K562 (cell line): Measurements from ENCODE around the gene NAGPA. TPM values are rescaled to one million over a fixed set of nuclear protein-coding genes. Genes with fewer than 3 reads are reported as not detected.

Experiments
- AFF4 ChIP-seq: sonication (generic); formaldehyde crosslinking; IDR thresholded peaks from 2 replicates; pipeline ENCODE4 v1.8.0; 2023; ENCODE audit warnings: mild to moderate bottlenecking, missing genetic modification reagents
- ATF1 ChIP-seq, 2 experiments: fragments of 450-650 bp in 1 of 2; IDR thresholded peaks; 2 replicates each; pipeline ENCODE4 v1.6.1; 2016; ENCODE audit warnings: missing compliant biosample characterization in 1 of 2, missing genetic modification characterization in 1 of 2
- CREM ChIP-seq: IDR thresholded peaks from 2 replicates; pipeline ENCODE4 v1.6.1; 2014; ENCODE audit warnings: antibody characterized with exemption, low read depth
- CTCFL ChIP-seq: IDR thresholded peaks from 2 replicates; pipeline ENCODE4 v1.6.1; 2011; ENCODE audit warnings: borderline replicate concordance, low read depth, mild to moderate bottlenecking, moderate library complexity, low read length; ENCODE audit not compliant: insufficient read depth, poor library complexity, severe bottlenecking
- ETS2 ChIP-seq: IDR thresholded peaks from 2 replicates; pipeline ENCODE4 v1.6.1; 2016; ENCODE audit warnings: borderline replicate concordance, missing genetic modification characterization, mild to moderate bottlenecking, moderate library complexity, missing compliant biosample characterization; ENCODE audit not compliant: poor library complexity, severe bottlenecking
- LARP7 ChIP-seq: fragments of 450-650 bp; IDR thresholded peaks from 2 replicates; pipeline ENCODE4 v1.6.1; 2016
- MAFG ChIP-seq: fragments of 450-650 bp; conservative IDR thresholded peaks from 2 replicates; pipeline ENCODE4 v1.6.1; 2016; ENCODE audit warnings: missing genetic modification characterization, missing compliant biosample characterization
- TCF7 ChIP-seq: sonication (generic); IDR thresholded peaks from 2 replicates; pipeline ENCODE4 v1.6.1; 2016; ENCODE audit warnings: antibody characterized with exemption, borderline replicate concordance
- TEAD4 ChIP-seq, 2 experiments: sonication (generic) in 1 of 2; formaldehyde crosslinking in 1 of 2; IDR thresholded peaks; 2 replicates each; pipeline versions ENCODE4 v1.6.1 to v1.8.0; 2012 to 2022; ENCODE audit warnings: borderline replicate concordance in 1 of 2, inconsistent platforms in 1 of 2, low read length in 1 of 2, mild to moderate bottlenecking in 1 of 2, missing genetic modification reagents in 1 of 2
- U2AF2 ChIP-seq: fragments of 200-400 bp; formaldehyde crosslinking; optimal IDR thresholded peaks from 2 replicates; pipeline ENCODE3; 2017; ENCODE audit warnings: low read depth, mild to moderate bottlenecking, low read length
- ZNF124 ChIP-seq: sonication (generic); formaldehyde crosslinking; IDR thresholded peaks from 2 replicates; pipeline ENCODE4 v1.8.1; 2022; ENCODE audit warnings: missing genetic modification reagents
- polyA plus RNA-seq, 8 experiments: library from polyadenylated mRNA; depleted of rRNA in 4 of 8; stranded (reverse) in 5 of 8; unstranded in 3 of 8; fragments of >200 nt; fragmentation: Nextera tagmentation in 2 of 8; fragmentation: Illumina TruSeq in 1 of 8; extraction: Ambion mirVana in 2 of 8; extraction: Trizol in 1 of 8; gene quantifications; 2 replicates each; pipeline versions ENCODE4 v1.2.1 to v1.2.3, GENCODE V29; 2011 to 2014; ENCODE audit warnings: inconsistent platforms in 1 of 8, missing spikeins in 1 of 8
- total RNA-seq, 7 experiments: library from RNA; depleted of rRNA in 6 of 7; stranded (reverse); fragments of >200 nt in 6 of 7; fragmentation: Illumina TruSeq in 2 of 7; extraction: Trizol in 2 of 7; gene quantifications; 2 replicates each; pipeline versions ENCODE4 v1.2.1 to v1.2.3, GENCODE V29; 2011 to 2021; ENCODE audit warnings: low replicate concordance in 1 of 7
- TF ChIP-seq, protein P1 (sequence below), 2 experiments: fragments of 450-650 bp; formaldehyde crosslinking in 1 of 2; IDR thresholded peaks; 2 replicates each; pipeline versions ENCODE4 v1.4.0 to v1.6.1; 2014 to 2020; ENCODE audit warnings: mild to moderate bottlenecking in 2 of 2, borderline replicate concordance in 1 of 2, low read depth in 1 of 2

NAGPA gene
- total and polyA plus RNA-seq, 9 of the 15 experiments (the other 6 are each of a cell fraction or from before 2014, with no cell fraction given), result 0.15 to 12.7 (median 4.6) TPM

DNA sequence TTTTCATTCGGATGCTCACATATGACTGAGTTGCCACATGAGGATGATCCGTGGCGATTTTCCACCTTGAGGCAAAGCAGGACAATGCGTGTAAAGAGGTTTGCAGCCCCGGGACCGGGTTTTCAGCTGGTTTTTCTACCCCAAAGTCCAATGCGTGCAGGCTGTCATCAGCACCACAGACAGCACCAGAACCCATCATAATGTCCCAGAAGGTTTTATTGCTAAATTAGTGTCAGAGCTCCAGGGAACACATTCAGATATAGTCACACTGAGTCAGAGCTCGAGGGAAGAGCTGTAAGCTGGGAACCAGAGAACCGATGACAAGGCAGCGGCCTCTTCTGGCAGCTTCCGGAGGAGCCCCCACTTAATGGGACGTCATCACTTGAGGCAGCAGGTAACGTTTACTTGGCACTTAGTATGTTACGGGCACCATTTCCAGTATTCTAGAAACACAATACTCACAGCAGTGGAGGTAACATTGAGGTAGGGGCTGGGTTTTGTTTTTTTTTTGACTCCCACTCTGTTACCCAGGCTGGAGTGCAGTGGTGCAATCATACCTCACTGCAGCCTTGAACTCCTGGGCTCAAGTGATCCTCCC, 8.9 kb upstream of the NAGPA start (continued):
- TF ChIP-seq, protein P1, sequence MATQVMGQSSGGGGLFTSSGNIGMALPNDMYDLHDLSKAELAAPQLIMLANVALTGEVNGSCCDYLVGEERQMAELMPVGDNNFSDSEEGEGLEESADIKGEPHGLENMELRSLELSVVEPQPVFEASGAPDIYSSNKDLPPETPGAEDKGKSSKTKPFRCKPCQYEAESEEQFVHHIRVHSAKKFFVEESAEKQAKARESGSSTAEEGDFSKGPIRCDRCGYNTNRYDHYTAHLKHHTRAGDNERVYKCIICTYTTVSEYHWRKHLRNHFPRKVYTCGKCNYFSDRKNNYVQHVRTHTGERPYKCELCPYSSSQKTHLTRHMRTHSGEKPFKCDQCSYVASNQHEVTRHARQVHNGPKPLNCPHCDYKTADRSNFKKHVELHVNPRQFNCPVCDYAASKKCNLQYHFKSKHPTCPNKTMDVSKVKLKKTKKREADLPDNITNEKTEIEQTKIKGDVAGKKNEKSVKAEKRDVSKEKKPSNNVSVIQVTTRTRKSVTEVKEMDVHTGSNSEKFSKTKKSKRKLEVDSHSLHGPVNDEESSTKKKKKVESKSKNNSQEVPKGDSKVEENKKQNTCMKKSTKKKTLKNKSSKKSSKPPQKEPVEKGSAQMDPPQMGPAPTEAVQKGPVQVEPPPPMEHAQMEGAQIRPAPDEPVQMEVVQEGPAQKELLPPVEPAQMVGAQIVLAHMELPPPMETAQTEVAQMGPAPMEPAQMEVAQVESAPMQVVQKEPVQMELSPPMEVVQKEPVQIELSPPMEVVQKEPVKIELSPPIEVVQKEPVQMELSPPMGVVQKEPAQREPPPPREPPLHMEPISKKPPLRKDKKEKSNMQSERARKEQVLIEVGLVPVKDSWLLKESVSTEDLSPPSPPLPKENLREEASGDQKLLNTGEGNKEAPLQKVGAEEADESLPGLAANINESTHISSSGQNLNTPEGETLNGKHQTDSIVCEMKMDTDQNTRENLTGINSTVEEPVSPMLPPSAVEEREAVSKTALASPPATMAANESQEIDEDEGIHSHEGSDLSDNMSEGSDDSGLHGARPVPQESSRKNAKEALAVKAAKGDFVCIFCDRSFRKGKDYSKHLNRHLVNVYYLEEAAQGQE (IDR thresholded peaks at IDR 0.05; ENCODE audit: borderline replicate concordance), result peak; percentile 50
- TF ChIP-seq, protein P1 (CRISPR knock-in tag; IDR thresholded peaks at IDR 0.05; ENCODE audit: low read depth), result no peak
- TF ChIP-seq AFF4 (CRISPR knock-in tag), result no peak
- TF ChIP-seq TCF7, result no peak
- TF ChIP-seq ATF1 (CRISPR knock-in tag; IDR thresholded peaks at IDR 0.05), result no peak
- 0 out of 2 replicates have a peak, but pooled peaks have one; percentile 28 for TF ChIP-seq ATF1 (tag; IDR thresholded peaks at IDR 0.05)
- no peak for TF ChIP-seq CTCFL
- TF ChIP-seq ETS2, result no peak
- TF ChIP-seq CREM, result peak; percentile 64
- no peak for TF ChIP-seq ZNF124
- TF ChIP-seq LARP7, result no peak
- no peak for TF ChIP-seq MAFG
- no peak for TF ChIP-seq TEAD4 (IDR thresholded peaks at IDR 0.05; ENCODE audit: low read length)
- TF ChIP-seq TEAD4 (CRISPR knock-in tag; IDR thresholded peaks at IDR 0.05; ENCODE audit: borderline replicate concordance), result no peak
- TF ChIP-seq U2AF2, result no peak
